Body of pancreas (tissue), 4 donors: ENCODE measurements around the gene PAK4. TPM values are rescaled to one million over a fixed set of nuclear protein-coding genes. Genes with fewer than 3 reads are reported as not detected.

Source experiments
- ATAC-seq: fragments of 150-250 bp; one replicate; pipeline ENCODE4 v1.9.1; 2016
- DNase-seq, 4 donors: peaks; one replicate each; pipeline ENCODE4 v3.0.0-alpha.2; 2019
- H3K27ac ChIP-seq, 4 donors: fragments of 200-600 bp; sonication (generic); 1 replicate in 3 of 4; 2 replicates in 1 of 4; pipeline versions ENCODE4 v1.5.1 to v1.6.1; 2016 to 2019; ENCODE audit warnings: mild to moderate bottlenecking in 1 of 4, mixed read lengths in 1 of 4, moderate library complexity in 1 of 4
- H3K27me3 ChIP-seq, 2 donors: fragments of 200-600 bp; sonication (generic); one replicate each; pipeline ENCODE4 v1.6.0; 2016; ENCODE audit warnings: mild to moderate bottlenecking in 1 of 2
- H3K36me3 ChIP-seq, 2 donors: fragments of 200-600 bp; sonication (generic); replicated peaks in 1 of 2; 2 replicates each; pipeline ENCODE4 v1.5.1; 2016; ENCODE audit warnings: low read depth in 2 of 2; ENCODE audit not compliant: insufficient read depth in 1 of 2
- H3K4me1 ChIP-seq: fragments of 200-600 bp; sonication (generic); one replicate; pipeline ENCODE4 v1.6.0; 2016
- H3K4me3 ChIP-seq, 2 donors: fragments of 200-600 bp; sonication (generic); 1 replicate in 1 of 2; 2 replicates in 1 of 2; pipeline ENCODE4 v1.5.1; 2016 to 2019
- H3K9me3 ChIP-seq, 3 donors: fragments of 200-600 bp; sonication (generic); 1 replicate in 2 of 3; 2 replicates in 1 of 3; pipeline ENCODE4 v1.5.1; 2016
- CTCF ChIP-seq, 7 experiments: fragments of 450-650 bp in 4 of 7; fragments of 200-600 bp in 3 of 7; sonication (generic) in 3 of 7; IDR thresholded peaks; one replicate each; pipeline ENCODE4 v1.5.1; 2016 to 2019; ENCODE audit warnings: antibody characterized with exemption in 7 of 7
- POLR2A ChIP-seq, 3 donors: fragments of 450-650 bp; IDR thresholded peaks; one replicate each; pipeline ENCODE4 v1.6.1; 2016; ENCODE audit warnings: antibody characterized with exemption in 3 of 3, mild to moderate bottlenecking in 2 of 3
- WGBS, 2 donors: methylation state at CpG; one replicate each; pipeline ENCODE4 v1.1.5; 2017; 5-methylcytosine and 5-hydroxymethylcytosine counted together
- intact Hi-C: fragments of 100-400 bp; cut with DNase I; formaldehyde crosslinking; loops from one replicate; pipeline ENCODE4 v1.15.1; 2023
- total RNA-seq, 2 donors: library from RNA; depleted of rRNA; stranded (reverse); fragments of >200 nt; gene quantifications; one replicate each; pipeline ENCODE4 v1.1.0, GENCODE V29; 2016

PAK4 gene
- total RNA-seq, 2 donors from 2014 or later: 18.9 to 40.2 TPM

- ATAC-seq: no peak
- Histone ChIP-seq H3K27ac (no peak overlapping the region), H3K9me3 (no peaks in the 10 kb centered on the region), H3K4me3 (no peak overlapping the region), H3K4me1 (no peaks in the 10 kb centered on the region), H3K36me3 (peaks cover 5 to 24% of the 10 kb centered on the region in 2 donors), H3K27me3 (no peaks in the 10 kb centered on the region)
- TF ChIP-seq CTCF (IDR thresholded peaks at IDR 0.05) (no peak), POLR2A (IDR thresholded peaks at IDR 0.05) (no peak)
- WGBS, 2 donors: 75 to 98% methylated on average over 3 to 6 of the region's 7 CpGs
- no peak for DNase-seq
- intact Hi-C loops: no loop called here
Observed at GRCh38 chr19:39175564-39175963, 50.0 kb downstream of the PAK4 start.

- 87 to 96% methylated on average over 5 to 10 of the region's 10 CpGs for WGBS, 2 donors
- no peaks in the 10 kb centered on the region for H3K4me1 ChIP-seq
- ATAC-seq (no peak), DNase-seq (no peak)
- H3K36me3 ChIP-seq: peaks cover 5 to 19% of the 10 kb centered on the region in 2 donors
- TF ChIP-seq POLR2A (IDR thresholded peaks at IDR 0.05): no peak
- no peak for TF ChIP-seq CTCF (IDR thresholded peaks at IDR 0.05)
- no peak overlapping the region for H3K27ac ChIP-seq
- intact Hi-C loops: no loop called here
- H3K27me3 ChIP-seq: no peaks in the 10 kb centered on the region
- no peaks in the 10 kb centered on the region for H3K9me3 ChIP-seq
- no peak overlapping the region for H3K4me3 ChIP-seq
Observed at GRCh38 chr19:39177110-39177699, 51.6 kb downstream of the PAK4 start.

GRCh38 chr19:39177736-39178135, 52.1 kb downstream of the PAK4 start:
- Histone ChIP-seq H3K27me3 (no peaks in the 10 kb centered on the region), H3K27ac (no peak overlapping the region), H3K4me3 (no peak overlapping the region), H3K9me3 (no peaks in the 10 kb centered on the region), H3K4me1 (no peaks in the 10 kb centered on the region), H3K36me3 (peaks cover 5 to 17% of the 10 kb centered on the region in 2 donors)
- ATAC-seq: no peak
- intact Hi-C loops: no loop called here
- WGBS, 2 donors: 87 to 100% methylated on average over 2 to 8 of the region's 11 CpGs
- no peak for TF ChIP-seq POLR2A (IDR thresholded peaks at IDR 0.05)
- TF ChIP-seq CTCF (IDR thresholded peaks at IDR 0.05): no peak
- no peak for DNase-seq

- Histone ChIP-seq H3K36me3 (peaks cover 5 to 17% of the 10 kb centered on the region in 2 donors), H3K9me3 (no peaks in the 10 kb centered on the region), H3K4me1 (no peaks in the 10 kb centered on the region), H3K4me3 (no peak overlapping the region), H3K27me3 (no peaks in the 10 kb centered on the region), H3K27ac (no peak overlapping the region)
- intact Hi-C loops: no loop called here
- TF ChIP-seq POLR2A (IDR thresholded peaks at IDR 0.05) (no peak), CTCF (IDR thresholded peaks at IDR 0.05) (no peak)
- no peak for DNase-seq
- WGBS, 2 donors: 93% methylated on average over 13 to 27 of the region's 30 CpGs
- ATAC-seq: no peak
Observed at GRCh38 chr19:39178296-39179006, 52.9 kb downstream of the PAK4 start.

- H3K27me3 ChIP-seq: no peaks in the 10 kb centered on the region
Observed at GRCh38 chr19:39179754-39180153, 54.2 kb downstream of the PAK4 start.

More at GRCh38 chr19:39179754-39180153, 54.2 kb downstream of the PAK4 start:
- Histone ChIP-seq H3K27ac (no peak overlapping the region), H3K4me3 (no peak overlapping the region), H3K9me3 (no peaks in the 10 kb centered on the region), H3K4me1 (no peaks in the 10 kb centered on the region), H3K36me3 (peaks cover 5 to 15% of the 10 kb centered on the region in 2 donors)
- no peak for DNase-seq
- intact Hi-C loops: no loop called here
- WGBS, 2 donors: 91% methylated on average over 6 to 10 of the region's 10 CpGs
- no peak for TF ChIP-seq POLR2A (IDR thresholded peaks at IDR 0.05)
- no peak for TF ChIP-seq CTCF (IDR thresholded peaks at IDR 0.05)
- no peak for ATAC-seq
